ENCODE results near the gene TANK.

- TF ChIP-seq CTCF (IDR thresholded peaks at IDR 0.05; ENCODE audit: low read depth, low read length, missing input control) (no peak), TAF1 (conservative IDR thresholded peaks at IDR 0.05) (no peak), EGR1 (IDR thresholded peaks at IDR 0.05; ENCODE audit: low read depth in 2 of 2) (no peak), SP1 (IDR thresholded peaks at IDR 0.05) (no peak), ATF3 (IDR thresholded peaks at IDR 0.05) (no peak), FOXA1 (IDR thresholded peaks at IDR 0.05) (no peak), FOXA2 (IDR thresholded peaks at IDR 0.05) (no peak)
Measured at GRCh38 chr2:161158882-161159281, 1.3 kb upstream of the TANK start.
